ENCODE measurements around the gene DCP1A.

DCP1A gene

GRCh38 chr3:53234130-53234840, 113.1 kb downstream of the DCP1A start:
- no peak for TF ChIP-seq CTCF (IDR thresholded peaks at IDR 0.05; ENCODE audit: low read depth, low read length)
- H3K4me3 ChIP-seq (ENCODE audit: low read depth, low read length), result no peak overlapping the region

All from WI38 (cell line).